Measurements from ENCODE around the gene PRPF40A. TPM values are rescaled to one million over a fixed set of nuclear protein-coding genes. Genes with fewer than 3 reads are reported as not detected.

The PRPF40A gene
- total and polyA plus RNA-seq, 2 experiments from 2014 or later = 101 to 125 TPM

- H3K27ac ChIP-seq = peak overlapping the region; percentile 34
- H3K27me3 ChIP-seq = no peaks in the 10 kb centered on the region
- H3K4me2 ChIP-seq = no peak overlapping the region
- peak; percentile 39 for DNase-seq (ENCODE audit: low spot score)
- no peak overlapping the region for H3K4me3 ChIP-seq
- H3K4me1 ChIP-seq (ENCODE audit: insufficient read depth) = peaks cover 7% of the 10 kb centered on the region
- no peaks in the 10 kb centered on the region for H3K9me3 ChIP-seq (ENCODE audit: low read depth)
- WGBS (ENCODE audit: low lambda C conversion rate, missing lambda C conversion rate) = 72% methylated on average over 7 of the region's 7 CpGs
- TF ChIP-seq, protein P1, sequence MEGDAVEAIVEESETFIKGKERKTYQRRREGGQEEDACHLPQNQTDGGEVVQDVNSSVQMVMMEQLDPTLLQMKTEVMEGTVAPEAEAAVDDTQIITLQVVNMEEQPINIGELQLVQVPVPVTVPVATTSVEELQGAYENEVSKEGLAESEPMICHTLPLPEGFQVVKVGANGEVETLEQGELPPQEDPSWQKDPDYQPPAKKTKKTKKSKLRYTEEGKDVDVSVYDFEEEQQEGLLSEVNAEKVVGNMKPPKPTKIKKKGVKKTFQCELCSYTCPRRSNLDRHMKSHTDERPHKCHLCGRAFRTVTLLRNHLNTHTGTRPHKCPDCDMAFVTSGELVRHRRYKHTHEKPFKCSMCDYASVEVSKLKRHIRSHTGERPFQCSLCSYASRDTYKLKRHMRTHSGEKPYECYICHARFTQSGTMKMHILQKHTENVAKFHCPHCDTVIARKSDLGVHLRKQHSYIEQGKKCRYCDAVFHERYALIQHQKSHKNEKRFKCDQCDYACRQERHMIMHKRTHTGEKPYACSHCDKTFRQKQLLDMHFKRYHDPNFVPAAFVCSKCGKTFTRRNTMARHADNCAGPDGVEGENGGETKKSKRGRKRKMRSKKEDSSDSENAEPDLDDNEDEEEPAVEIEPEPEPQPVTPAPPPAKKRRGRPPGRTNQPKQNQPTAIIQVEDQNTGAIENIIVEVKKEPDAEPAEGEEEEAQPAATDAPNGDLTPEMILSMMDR (IDR thresholded peaks at IDR 0.05; ENCODE audit: poor library complexity) = no peak
- TF ChIP-seq EZH2phosphoT487 (IDR thresholded peaks at IDR 0.05; ENCODE audit: low read depth, severe bottlenecking, unreplicated experiment) (no peak), EZH2 (IDR thresholded peaks at IDR 0.05; ENCODE audit: borderline replicate concordance) (no peak)
- no peak overlapping the region for H2AFZ ChIP-seq
- no peaks in the 10 kb centered on the region for H3K9me2 ChIP-seq (replicated peaks; ENCODE audit: insufficient read depth)
- no peaks in the 10 kb centered on the region for H4K20me1 ChIP-seq (ENCODE audit: insufficient read depth, poor library complexity, severe bottlenecking)
- H3K36me3 ChIP-seq (replicated peaks; ENCODE audit: insufficient read depth, low read depth) = no peaks in the 10 kb centered on the region
- H3K79me2 ChIP-seq = no peaks in the 10 kb centered on the region
These were observed 97.1 kb downstream of the PRPF40A start for GRCh38 chr2:152620208-152620607.

DNA sequence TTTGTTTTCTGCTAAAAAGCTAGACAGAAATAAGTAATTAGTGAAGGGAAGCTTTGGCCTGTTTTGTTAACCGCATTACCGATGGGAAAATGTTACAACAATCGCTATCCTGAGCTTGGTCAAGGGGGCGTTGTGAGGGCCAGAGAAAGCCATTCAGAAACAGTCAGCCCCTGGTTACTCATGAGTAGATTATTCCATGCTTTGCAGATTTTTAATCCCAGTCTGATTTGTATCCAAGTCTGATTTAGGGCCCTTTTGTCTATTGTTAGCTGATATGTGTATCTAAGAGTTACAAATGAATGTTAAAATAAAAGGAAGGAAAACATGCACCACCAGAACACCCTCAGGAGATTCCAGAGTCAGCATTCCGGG is 99.1 kb downstream of the PRPF40A start:
- H3K4me1 ChIP-seq (ENCODE audit: insufficient read depth) = peaks cover 7% of the 10 kb centered on the region
- H3K79me2 ChIP-seq = no peaks in the 10 kb centered on the region
- TF ChIP-seq, protein P1 (IDR thresholded peaks at IDR 0.05; ENCODE audit: poor library complexity) = no peak
- TF ChIP-seq EZH2 (IDR thresholded peaks at IDR 0.05; ENCODE audit: borderline replicate concordance) (no peak), EZH2phosphoT487 (IDR thresholded peaks at IDR 0.05; ENCODE audit: low read depth, severe bottlenecking, unreplicated experiment) (no peak)
- no peaks in the 10 kb centered on the region for H3K9me2 ChIP-seq (replicated peaks; ENCODE audit: insufficient read depth)
- no peaks in the 10 kb centered on the region for H3K9me3 ChIP-seq (ENCODE audit: low read depth)
- no peak overlapping the region for H3K4me2 ChIP-seq
- no peak overlapping the region for H3K4me3 ChIP-seq
- no peak for DNase-seq (ENCODE audit: low spot score)
- no peak overlapping the region for H2AFZ ChIP-seq
- WGBS (ENCODE audit: low lambda C conversion rate, missing lambda C conversion rate) = 78% methylated on average over 5 of the region's 5 CpGs
- H3K27me3 ChIP-seq = no peaks in the 10 kb centered on the region
- H3K27ac ChIP-seq = peak overlapping the region; percentile 52
- H4K20me1 ChIP-seq (ENCODE audit: insufficient read depth, poor library complexity, severe bottlenecking) = no peaks in the 10 kb centered on the region
- H3K36me3 ChIP-seq (replicated peaks; ENCODE audit: insufficient read depth, low read depth) = no peaks in the 10 kb centered on the region

- 62% methylated on average over 4 of the region's 4 CpGs for WGBS (ENCODE audit: low lambda C conversion rate, missing lambda C conversion rate)
- Histone ChIP-seq H3K27me3 (no peaks in the 10 kb centered on the region), H3K79me2 (no peaks in the 10 kb centered on the region), H3K4me1 (ENCODE audit: insufficient read depth) (peaks cover 7% of the 10 kb centered on the region), H3K9me2 (replicated peaks; ENCODE audit: insufficient read depth) (no peaks in the 10 kb centered on the region), H4K20me1 (ENCODE audit: insufficient read depth, poor library complexity, severe bottlenecking) (no peaks in the 10 kb centered on the region), H3K4me2 (no peak overlapping the region), H3K36me3 (replicated peaks; ENCODE audit: insufficient read depth, low read depth) (no peaks in the 10 kb centered on the region), H3K27ac (peak overlapping the region; percentile 52), H3K4me3 (no peak overlapping the region), H2AFZ (no peak overlapping the region), H3K9me3 (ENCODE audit: low read depth) (no peaks in the 10 kb centered on the region)
- no peak for DNase-seq (ENCODE audit: low spot score)
- TF ChIP-seq, protein P1 (IDR thresholded peaks at IDR 0.05; ENCODE audit: poor library complexity) = no peak
- TF ChIP-seq EZH2phosphoT487 (IDR thresholded peaks at IDR 0.05; ENCODE audit: low read depth, severe bottlenecking, unreplicated experiment) = no peak
- no peak for TF ChIP-seq EZH2 (IDR thresholded peaks at IDR 0.05; ENCODE audit: borderline replicate concordance)
These were observed 99.6 kb downstream of the PRPF40A start for GRCh38 chr2:152617456-152618192.
